Measurements from ENCODE around the gene DPEP2.
A peak's percentile ranks its signal among the peaks of the same experiment; 100 is the strongest.

DPEP2 gene

GRCh38 chr16:67979955-67980678, 19.2 kb downstream of the DPEP2 start, which contains the start of gene DPEP3:
Gene DPEP3 (minus strand): TSS chr16:67980499. CDS start chr16:67980380, 119 bp downstream.
- Histone ChIP-seq H4K20me1 (ENCODE audit: insufficient read depth) (no peaks in the 10 kb centered on the region), H2AFZ (ENCODE audit: low read depth) (no peak within 1 kb of the TSS), H3K36me3 (ENCODE audit: insufficient read depth) (no peaks in the 10 kb centered on the region), H3K4me1 (ENCODE audit: low read depth, poor library complexity, severe bottlenecking) (peaks cover 21% of the 10 kb centered on the region), H3K4me3 (IDR thresholded peaks at IDR 0.05; ENCODE audit: insufficient read depth, low read depth, low read length) (no peak within 1 kb of the TSS), H3K4me2 (no peak within 1 kb of the TSS), H3K79me2 (ENCODE audit: insufficient read depth, low read depth) (no peaks in the 10 kb centered on the region), H3K9ac (no peak within 1 kb of the TSS), H3K27me3 (ENCODE audit: insufficient read depth, low read depth) (no peaks in the 10 kb centered on the region), H3K27ac (no peak within 1 kb of the TSS)
- no peak for TF ChIP-seq CTCF (conservative IDR thresholded peaks at IDR 0.05; ENCODE audit: low read depth, low read length)

DNA sequence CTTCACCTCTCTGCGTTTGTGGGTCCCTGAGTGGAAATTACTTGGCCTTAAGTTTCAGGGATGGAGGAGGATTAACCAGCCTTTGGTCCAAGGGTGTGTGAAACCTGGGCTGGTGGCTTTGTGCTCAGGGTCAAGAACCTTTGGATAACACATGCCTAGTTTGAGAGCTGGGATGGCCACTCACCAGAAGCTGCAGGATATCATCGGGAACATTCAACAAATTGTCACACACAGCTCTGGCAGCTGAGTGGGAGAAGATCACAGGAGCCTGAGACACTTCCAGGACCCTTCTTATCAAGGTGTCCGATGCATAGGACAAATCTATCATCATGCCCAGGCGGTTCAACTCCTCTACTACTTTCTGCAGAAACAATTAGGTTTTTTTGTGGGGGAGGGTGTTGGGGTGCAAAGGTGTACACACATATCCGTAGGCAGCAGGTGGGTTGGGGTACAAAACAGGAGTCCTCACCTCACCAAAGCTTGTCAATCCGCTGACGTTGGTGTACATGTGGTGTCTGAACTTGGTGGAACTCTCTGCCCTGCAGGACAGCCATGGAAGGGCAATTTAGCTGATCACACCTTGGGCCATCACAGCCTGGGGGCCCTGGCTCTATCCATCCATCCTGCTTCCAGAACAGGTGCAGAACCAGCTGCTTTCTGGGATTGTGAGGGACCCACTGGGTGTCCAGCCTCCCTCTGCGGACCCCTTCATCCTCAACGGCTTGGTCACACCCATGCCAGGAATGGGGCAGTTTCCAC, 21.6 kb downstream of the DPEP2 start:
- no peak overlapping the region for H3K4me3 ChIP-seq (IDR thresholded peaks at IDR 0.05; ENCODE audit: insufficient read depth, low read depth, low read length)
- H3K36me3 ChIP-seq (ENCODE audit: insufficient read depth), result no peaks in the 10 kb centered on the region
- peaks cover 28% of the 10 kb centered on the region for H3K4me1 ChIP-seq (ENCODE audit: low read depth, poor library complexity, severe bottlenecking)
- H3K4me2 ChIP-seq, result no peak overlapping the region
- no peaks in the 10 kb centered on the region for H3K27me3 ChIP-seq (ENCODE audit: insufficient read depth, low read depth)
- TF ChIP-seq CTCF (conservative IDR thresholded peaks at IDR 0.05; ENCODE audit: low read depth, low read length), result no peak
- H3K79me2 ChIP-seq (ENCODE audit: insufficient read depth, low read depth), result no peaks in the 10 kb centered on the region
- no peak overlapping the region for H3K27ac ChIP-seq
- H3K9ac ChIP-seq, result no peak overlapping the region
- H4K20me1 ChIP-seq (ENCODE audit: insufficient read depth), result no peaks in the 10 kb centered on the region
- no peak overlapping the region for H2AFZ ChIP-seq (ENCODE audit: low read depth)

DNA sequence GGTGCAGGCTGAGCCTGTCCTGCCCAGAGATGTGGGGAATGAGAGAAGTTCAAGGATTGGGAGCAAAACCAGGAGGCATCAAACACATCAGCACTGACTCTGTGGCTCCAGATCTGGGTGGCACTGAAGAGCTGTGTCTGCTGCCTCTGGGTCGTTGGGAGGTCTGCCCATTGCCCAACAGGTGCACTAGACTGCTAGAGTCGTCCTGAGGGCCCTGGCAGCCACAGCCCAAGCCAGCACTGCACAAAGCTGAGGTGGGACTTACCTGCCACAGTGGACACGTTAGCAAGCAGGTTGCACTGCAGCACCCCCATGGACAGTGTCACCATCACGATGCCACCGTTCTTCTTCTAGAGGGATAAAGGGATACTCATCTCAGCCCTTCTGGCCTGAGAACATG, 22.3 kb downstream of the DPEP2 start:
- Histone ChIP-seq H3K27ac (no peak overlapping the region), H4K20me1 (ENCODE audit: insufficient read depth) (no peaks in the 10 kb centered on the region), H2AFZ (ENCODE audit: low read depth) (no peak overlapping the region), H3K79me2 (ENCODE audit: insufficient read depth, low read depth) (no peaks in the 10 kb centered on the region), H3K36me3 (ENCODE audit: insufficient read depth) (no peaks in the 10 kb centered on the region), H3K27me3 (ENCODE audit: insufficient read depth, low read depth) (no peaks in the 10 kb centered on the region), H3K4me2 (no peak overlapping the region), H3K9ac (no peak overlapping the region), H3K4me3 (IDR thresholded peaks at IDR 0.05; ENCODE audit: insufficient read depth, low read depth, low read length) (no peak overlapping the region), H3K4me1 (ENCODE audit: low read depth, poor library complexity, severe bottlenecking) (peaks cover 28% of the 10 kb centered on the region)
- no peak for TF ChIP-seq CTCF (conservative IDR thresholded peaks at IDR 0.05; ENCODE audit: low read depth, low read length)

DNA sequence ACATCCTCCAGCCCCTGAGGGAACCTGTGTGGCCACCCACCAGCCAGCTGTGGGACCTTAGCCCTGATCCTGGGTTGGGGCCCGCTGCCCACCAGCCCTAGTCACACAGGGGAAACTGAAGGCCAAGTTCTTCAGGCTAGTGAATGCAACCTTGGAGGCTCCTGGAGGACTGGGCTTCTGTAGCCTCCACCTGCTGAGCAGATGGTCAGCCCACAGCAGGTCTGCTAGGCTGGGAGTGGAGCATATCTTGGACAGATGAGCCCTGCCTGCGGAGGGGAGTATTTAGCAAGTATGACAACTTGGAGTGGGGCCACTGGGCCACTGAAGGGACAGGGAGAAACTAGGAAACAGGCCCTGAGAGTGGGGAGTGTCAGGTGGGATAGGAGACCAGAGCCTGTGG, 23.1 kb downstream of the DPEP2 start:
- H3K27me3 ChIP-seq (ENCODE audit: insufficient read depth, low read depth), result no peaks in the 10 kb centered on the region
- H3K27ac ChIP-seq, result peak overlapping the region; percentile 67; the same call in 1 of the 2 replicates
- TF ChIP-seq CTCF (conservative IDR thresholded peaks at IDR 0.05; ENCODE audit: low read depth, low read length), result no peak
- H3K4me2 ChIP-seq, result peak overlapping the region; percentile 77; the same call in 1 of the 2 replicates
- H2AFZ ChIP-seq (ENCODE audit: low read depth), result no peak overlapping the region
- H3K9ac ChIP-seq, result no peak overlapping the region
- H3K4me3 ChIP-seq (IDR thresholded peaks at IDR 0.05; ENCODE audit: insufficient read depth, low read depth, low read length), result no peak overlapping the region
- no peaks in the 10 kb centered on the region for H3K79me2 ChIP-seq (ENCODE audit: insufficient read depth, low read depth)
- H3K4me1 ChIP-seq (ENCODE audit: low read depth, poor library complexity, severe bottlenecking), result peaks cover 28% of the 10 kb centered on the region
- H4K20me1 ChIP-seq (ENCODE audit: insufficient read depth), result no peaks in the 10 kb centered on the region
- H3K36me3 ChIP-seq (ENCODE audit: insufficient read depth), result no peaks in the 10 kb centered on the region
